Mucosa of rectum (tissue), 2 donors: ENCODE data around the gene INO80B.
"Not testable (repeated sequence)": the region's sequence is repeated elsewhere in the genome, so short reads cannot be mapped to it uniquely, and the experiment has no call there.

Experiments
- H3K27ac ChIP-seq, 2 donors: one replicate each; pipeline ENCODE4 v1.7.0; 2013; ENCODE audit warnings: inconsistent platforms in 2 of 2, low read depth in 2 of 2, low read length in 2 of 2
- H3K27me3 ChIP-seq, 2 donors: one replicate each; pipeline ENCODE4 v1.7.0; 2013; ENCODE audit warnings: low read length in 2 of 2; ENCODE audit not compliant: control insufficient read depth in 2 of 2, insufficient read depth in 2 of 2
- H3K36me3 ChIP-seq, 2 donors: one replicate each; pipeline ENCODE4 v1.7.0; 2013; ENCODE audit warnings: low read length in 2 of 2; ENCODE audit not compliant: control insufficient read depth in 2 of 2, insufficient read depth in 2 of 2
- H3K4me1 ChIP-seq, 2 donors: one replicate each; pipeline ENCODE4 v1.7.0; 2013; ENCODE audit warnings: low read length in 2 of 2, mild to moderate bottlenecking in 1 of 2; ENCODE audit not compliant: control insufficient read depth in 2 of 2, insufficient read depth in 2 of 2
- H3K4me3 ChIP-seq, 2 donors: one replicate each; pipeline ENCODE4 v1.7.0; 2013; ENCODE audit warnings: low read length in 2 of 2
- H3K9ac ChIP-seq, 2 donors: one replicate each; pipeline ENCODE4 v1.7.0; 2013; ENCODE audit warnings: low read length in 2 of 2, low read depth in 1 of 2, mild to moderate bottlenecking in 1 of 2
- H3K9me3 ChIP-seq, 2 donors: one replicate each; pipeline ENCODE4 v1.7.0; 2013; ENCODE audit warnings: low read length in 2 of 2; ENCODE audit not compliant: control insufficient read depth in 2 of 2
- donor health status: healthy.
- donor health status: Normal muscosa, but diverticular disease.

INO80B gene

GRCh38 chr2:74481431-74481830 lies 26.5 kb downstream of the INO80B start:
- H3K27ac ChIP-seq, result peak overlapping the region in 1 of 2 donors; percentile 93
- peaks cover 24 to 25% of the 10 kb centered on the region in 2 donors for H3K4me1 ChIP-seq
- H3K36me3 ChIP-seq, result peaks cover 7 to 19% of the 10 kb centered on the region in 2 donors
- no peaks in the 10 kb centered on the region for H3K9me3 ChIP-seq
- H3K4me3 ChIP-seq, result peak overlapping the region; percentile 100
- no peaks in the 10 kb centered on the region for H3K27me3 ChIP-seq
- peak overlapping the region; percentile 79 to 89 for H3K9ac ChIP-seq

- Histone ChIP-seq H3K4me1 (peaks cover 24 to 25% of the 10 kb centered on the region in 2 donors), H3K27me3 (no peaks in the 10 kb centered on the region), H3K36me3 (peaks cover 7 to 16% of the 10 kb centered on the region in 2 donors), H3K9ac (peak overlapping the region; percentile 79 to 89), H3K9me3 (no peaks in the 10 kb centered on the region), H3K27ac (peak overlapping the region; percentile 93), H3K4me3 (peak overlapping the region; percentile 100)
Measured at GRCh38 chr2:74481961-74482800, 27.3 kb downstream of the INO80B start.

- no peaks in the 10 kb centered on the region for H3K27me3 ChIP-seq
- peaks cover 24 to 25% of the 10 kb centered on the region in 2 donors for H3K4me1 ChIP-seq
- peak within 1 kb of the TSS; percentile 83 to 89 for H3K9ac ChIP-seq
- H3K36me3 ChIP-seq, result peaks cover 7 to 13% of the 10 kb centered on the region in 2 donors
- H3K27ac ChIP-seq, result peak within 1 kb of the TSS; percentile 93
- peak within 1 kb of the TSS; percentile 100 for H3K4me3 ChIP-seq
- H3K9me3 ChIP-seq, result no peaks in the 10 kb centered on the region
Measured at GRCh38 chr2:74482801-74483674, 28.2 kb downstream of the INO80B start, which contains the start of the genes CCDC142 and TTC31. Gene CCDC142 (minus strand): TSS chr2:74482998. CDS start chr2:74482837, 161 bp downstream. Gene TTC31 (plus strand): TSS chr2:74483081. CDS start chr2:74483096, 15 bp downstream.

GRCh38 chr2:74483675-74484164 lies 28.8 kb downstream of the INO80B start:
- H3K9ac ChIP-seq, result peak overlapping the region; percentile 83 to 89
- H3K9me3 ChIP-seq, H3K27me3 ChIP-seq, H3K27ac ChIP-seq: not testable (repeated sequence)
- peaks cover 7 to 16% of the 10 kb centered on the region in 2 donors for H3K36me3 ChIP-seq
- peaks cover 24 to 25% of the 10 kb centered on the region in 2 donors for H3K4me1 ChIP-seq
- peak overlapping the region; percentile 100 for H3K4me3 ChIP-seq

- H3K9ac ChIP-seq, result no peak overlapping the region
- H3K36me3 ChIP-seq, result peaks cover 20 to 24% of the 10 kb centered on the region in 2 donors
- no peaks in the 10 kb centered on the region for H3K27me3 ChIP-seq
- H3K4me1 ChIP-seq, result peaks cover 16% of the 10 kb centered on the region in 2 donors
- H3K27ac ChIP-seq, result no peak overlapping the region
- H3K9me3 ChIP-seq, result no peaks in the 10 kb centered on the region
- no peak overlapping the region for H3K4me3 ChIP-seq
Measured at GRCh38 chr2:74486141-74486540, 31.3 kb downstream of the INO80B start.

- no peaks in the 10 kb centered on the region for H3K9me3 ChIP-seq
- no peaks in the 10 kb centered on the region for H3K4me1 ChIP-seq
- H3K27ac ChIP-seq, result no peak overlapping the region
- no peak overlapping the region for H3K9ac ChIP-seq
- no peaks in the 10 kb centered on the region for H3K27me3 ChIP-seq
- H3K4me3 ChIP-seq, result no peak overlapping the region
- H3K36me3 ChIP-seq, result peaks cover 46 to 50% of the 10 kb centered on the region in 2 donors
Measured at GRCh38 chr2:74488643-74489481, 34.0 kb downstream of the INO80B start.

GRCh38 chr2:74489906-74490305 lies 35.0 kb downstream of the INO80B start:
- H3K9me3 ChIP-seq, result no peaks in the 10 kb centered on the region
- H3K4me1 ChIP-seq, result no peaks in the 10 kb centered on the region
- H3K9ac ChIP-seq, result no peak overlapping the region
- no peak overlapping the region for H3K27ac ChIP-seq
- no peaks in the 10 kb centered on the region for H3K27me3 ChIP-seq
- H3K36me3 ChIP-seq, result peaks cover 46 to 50% of the 10 kb centered on the region in 2 donors
- no peak overlapping the region for H3K4me3 ChIP-seq

GRCh38 chr2:74491648-74492544 lies 37.0 kb downstream of the INO80B start:
- no peak overlapping the region for H3K9ac ChIP-seq
- no peak overlapping the region for H3K4me3 ChIP-seq
- peaks cover 43 to 45% of the 10 kb centered on the region in 2 donors for H3K36me3 ChIP-seq
- H3K27ac ChIP-seq, result no peak overlapping the region
- H3K27me3 ChIP-seq, result no peaks in the 10 kb centered on the region
- H3K9me3 ChIP-seq, result no peaks in the 10 kb centered on the region
- H3K4me1 ChIP-seq, result no peaks in the 10 kb centered on the region
